Measurements from ENCODE around the gene TACR1. TPM values are rescaled to one million over a fixed set of nuclear protein-coding genes. Genes with fewer than 3 reads are reported as not detected.

The TACR1 gene
- total RNA-seq, 2 donors from 2014 or later = 0.58 to 0.94 TPM

DNA sequence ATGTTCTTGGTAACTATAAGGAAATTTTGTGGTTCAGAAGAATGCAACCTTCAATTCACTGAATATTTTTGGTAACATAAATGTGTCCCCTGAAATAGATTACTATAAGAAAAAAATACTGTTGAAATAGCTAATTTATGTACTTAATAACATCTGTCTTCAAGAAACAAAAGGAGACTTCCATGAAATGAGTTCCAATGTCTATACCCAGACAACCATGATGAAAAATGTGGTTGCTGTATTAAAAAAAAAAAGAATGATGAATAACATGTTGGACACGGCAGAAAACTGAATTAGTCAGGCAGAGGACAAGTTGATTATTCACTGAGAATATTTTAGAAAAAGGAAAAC, 98.5 kb downstream of the TACR1 start:
- intact Hi-C loops (cut with DNase I) = no loop called here
- ATAC-seq (no peak), DNase-seq (no peak)

- ATAC-seq = no peak
- DNase-seq = no peak
- intact Hi-C loops (cut with DNase I) = no loop called here
Measured at GRCh38 chr2:75100011-75100800, 99.1 kb downstream of the TACR1 start.

- DNase-seq (no peak), ATAC-seq (no peak)
- intact Hi-C loops (cut with DNase I) = no loop called here
Measured at GRCh38 chr2:75099521-75099922, 99.8 kb downstream of the TACR1 start.

- intact Hi-C loops (cut with DNase I) = no loop called here
- no peak for DNase-seq
- no peak for ATAC-seq
Measured at GRCh38 chr2:75098856-75099255, 100.5 kb downstream of the TACR1 start.

GRCh38 chr2:75097831-75098230, 101.5 kb downstream of the TACR1 start:
- ATAC-seq (no peak), DNase-seq (no peak)
- intact Hi-C loops (cut with DNase I) = no loop called here

- ATAC-seq (no peak), DNase-seq (no peak)
- intact Hi-C loops (cut with DNase I) = no loop called here
Measured at GRCh38 chr2:75094405-75094804, 104.9 kb downstream of the TACR1 start.

DNA sequence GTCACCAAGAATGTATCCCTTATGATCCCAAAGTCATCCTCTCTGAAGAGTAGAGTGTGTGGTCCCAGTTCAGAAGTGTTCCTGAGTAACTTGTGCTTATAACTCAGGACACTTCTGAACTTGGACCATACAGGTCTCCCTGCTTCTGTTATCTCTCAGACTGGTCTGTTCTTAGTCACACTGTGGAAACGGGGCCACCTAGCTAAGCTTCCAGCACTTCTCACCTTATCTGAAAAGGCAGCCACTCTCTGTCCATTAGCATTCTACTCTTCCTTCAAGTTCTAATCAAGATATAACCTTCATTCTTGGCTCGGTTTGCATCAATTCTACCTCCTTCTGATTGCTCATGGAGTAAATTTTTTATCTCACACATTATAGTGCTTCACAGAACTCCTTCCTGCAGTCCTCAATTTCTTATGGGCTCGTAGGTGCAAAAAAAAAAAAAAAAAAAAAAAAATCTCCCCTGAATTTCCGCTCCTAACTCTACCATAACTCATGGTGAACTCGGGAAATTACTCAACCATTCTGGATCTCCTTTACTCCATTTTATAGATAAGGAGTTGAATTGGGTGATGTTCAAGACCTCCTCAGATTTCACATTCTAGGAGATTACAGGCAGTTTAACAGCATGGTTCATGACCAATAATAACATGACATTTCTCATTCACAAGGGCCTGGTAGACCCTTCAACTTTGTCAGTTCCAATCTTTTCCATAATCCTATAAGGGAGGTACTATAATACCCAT, 108.4 kb downstream of the TACR1 start:
- no peak for ATAC-seq
- DNase-seq = no peak

DNA sequence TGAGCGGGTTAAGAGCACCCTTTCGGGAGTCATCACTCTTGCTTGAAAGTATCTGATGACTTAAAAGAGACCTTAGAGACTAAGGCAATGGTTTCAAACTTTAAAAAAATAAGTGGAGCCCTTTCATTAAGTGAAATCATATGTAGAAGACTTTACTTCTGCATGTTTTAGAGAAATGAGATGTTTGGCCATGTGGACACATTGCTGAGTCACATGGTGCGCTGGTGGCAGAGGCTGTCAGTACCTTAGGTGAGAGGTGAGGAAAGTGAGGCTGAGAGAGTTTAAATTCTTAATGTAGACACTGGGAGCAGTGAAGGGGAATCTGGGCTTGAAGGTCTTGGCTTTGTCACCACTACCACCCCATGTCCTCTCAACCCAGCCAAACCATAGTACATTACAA, 109.8 kb downstream of the TACR1 start:
- no peak for ATAC-seq
- intact Hi-C loops (cut with DNase I) = no loop called here
- no peak for DNase-seq

More for the DNA sequence above, 108.4 kb downstream of the TACR1 start:
- intact Hi-C loops (cut with DNase I) = no loop called here

DNA sequence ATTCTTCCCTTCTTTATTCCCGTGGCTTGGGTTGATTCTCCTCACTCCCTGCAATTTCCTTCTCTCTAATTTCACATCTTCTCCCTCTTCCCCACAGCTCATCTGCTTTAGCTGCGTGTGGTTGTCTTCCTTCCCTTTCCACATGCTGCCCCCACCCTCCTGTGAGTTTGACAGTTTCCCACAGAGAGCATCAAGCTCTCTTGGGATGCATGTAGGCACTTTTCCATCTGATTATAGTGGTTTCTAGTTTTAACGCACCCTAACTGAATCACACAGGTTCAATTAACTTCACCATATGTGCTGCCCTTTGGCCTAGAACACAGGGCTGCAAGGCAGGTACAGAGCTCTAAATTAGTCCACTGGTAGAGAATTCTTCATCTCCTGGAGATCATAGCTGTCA, 110.5 kb downstream of the TACR1 start:
- intact Hi-C loops (cut with DNase I) = no loop called here

GRCh38 chr2:75087736-75088135, 111.6 kb downstream of the TACR1 start:
- ATAC-seq (no peak), DNase-seq (no peak)
- intact Hi-C loops (cut with DNase I) = no loop called here

More for the DNA sequence above, 110.5 kb downstream of the TACR1 start:
- no peak for ATAC-seq
- DNase-seq = no peak

DNA sequence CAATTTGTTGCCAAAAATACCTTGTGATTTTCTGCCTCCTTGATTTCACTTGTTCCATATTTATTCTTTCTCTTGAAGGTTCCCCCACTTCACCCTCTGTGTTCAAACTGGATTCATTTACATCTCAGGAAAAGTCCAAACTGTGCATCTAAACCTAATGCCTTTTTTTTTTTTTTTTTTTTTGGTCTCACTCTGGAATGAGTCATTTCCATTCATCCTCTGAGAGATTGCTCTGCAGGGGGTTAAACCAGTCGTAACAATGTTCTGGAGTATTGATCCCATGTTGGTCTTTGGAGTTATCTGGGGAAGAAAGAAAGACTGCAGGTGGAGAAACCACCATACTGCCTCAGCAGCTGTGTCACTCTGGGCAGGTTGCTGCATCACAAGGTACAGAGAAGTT, 119.7 kb downstream of the TACR1 start:
- intact Hi-C loops (cut with DNase I) = no loop called here
- DNase-seq (no peak), ATAC-seq (no peak)

GRCh38 chr2:75077909-75078308, 121.4 kb downstream of the TACR1 start:
- intact Hi-C loops (cut with DNase I) = no loop called here
- no peak for DNase-seq
- ATAC-seq = no peak

DNA sequence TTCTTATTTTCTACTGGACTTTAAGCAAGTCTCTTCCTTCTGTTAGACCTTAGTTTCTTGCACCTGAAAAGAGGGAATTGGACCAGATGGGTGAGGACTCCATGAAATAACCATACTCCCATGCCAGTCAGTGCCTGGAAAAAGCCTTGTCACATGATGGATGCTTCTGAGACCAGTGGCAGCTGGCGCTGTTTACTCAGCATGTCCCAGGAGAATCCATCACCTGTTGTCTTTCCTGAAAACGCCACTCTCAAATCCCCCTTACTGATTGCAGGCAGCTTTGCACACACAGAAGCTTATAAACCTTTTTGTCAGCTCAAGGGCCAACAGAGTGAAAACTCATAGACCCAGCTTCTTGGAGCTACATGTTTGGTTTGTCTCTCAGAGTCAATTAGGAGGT, 123.2 kb downstream of the TACR1 start:
- intact Hi-C loops (cut with DNase I) = no loop called here
- DNase-seq = no peak
- no peak for ATAC-seq

DNA sequence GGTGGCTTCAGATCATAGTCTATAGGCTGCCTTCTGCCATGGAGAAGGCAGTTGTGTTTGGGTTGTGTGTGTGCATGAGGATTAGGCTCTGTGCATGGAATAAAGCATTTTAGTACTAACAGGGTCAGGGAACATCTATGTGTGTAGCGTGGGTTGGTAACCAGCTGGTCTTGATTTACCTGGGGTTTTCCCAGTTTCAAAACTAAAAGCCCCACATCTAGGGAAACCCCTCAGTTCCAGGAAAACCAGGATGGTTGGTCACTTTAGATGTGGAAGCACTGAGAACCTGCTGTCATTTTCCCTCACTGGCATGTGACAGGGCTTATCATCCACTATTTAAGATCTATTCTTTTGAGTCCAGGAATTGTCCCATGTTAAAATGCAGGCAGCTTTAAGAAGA, 124.6 kb downstream of the TACR1 start:
- no peak for ATAC-seq
- intact Hi-C loops (cut with DNase I) = loop anchor here in 1 of 2 donors (5.0 kb wide), 1 partner anchor 157 kb away; no protein-coding TSS in a partner anchor
- DNase-seq = no peak

GRCh38 chr2:75074228-75074627, 125.1 kb downstream of the TACR1 start:
- intact Hi-C loops (cut with DNase I) = loop anchor here in 1 of 2 donors (5.0 kb wide), 1 partner anchor 157 kb away; no protein-coding TSS in a partner anchor
- ATAC-seq (no peak), DNase-seq (no peak)

DNA sequence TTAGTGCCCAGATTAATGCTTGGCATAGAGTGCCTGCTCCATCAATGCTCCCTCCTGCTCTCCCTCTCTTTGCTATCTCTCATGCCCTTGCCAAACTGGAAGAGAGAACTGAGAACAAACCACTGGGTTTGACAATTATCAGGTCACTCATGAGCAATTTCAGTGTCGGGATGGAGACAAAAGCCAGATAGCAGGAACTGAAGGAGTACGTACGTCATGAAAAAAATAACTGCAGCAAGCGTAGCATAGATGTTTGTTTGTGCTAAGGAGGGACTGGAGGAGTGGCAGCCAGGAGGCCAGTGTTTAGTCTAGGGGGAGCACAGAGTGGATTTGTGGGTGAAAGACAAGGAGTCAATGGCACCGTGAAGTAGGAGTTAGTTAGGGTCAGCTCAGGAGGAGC, 127.6 kb downstream of the TACR1 start:
- no peak for ATAC-seq
- intact Hi-C loops (cut with DNase I) = loop anchor here in 1 of 2 donors (5.0 kb wide), 1 partner anchor 154 kb away; no protein-coding TSS in a partner anchor
- DNase-seq = no peak

DNA sequence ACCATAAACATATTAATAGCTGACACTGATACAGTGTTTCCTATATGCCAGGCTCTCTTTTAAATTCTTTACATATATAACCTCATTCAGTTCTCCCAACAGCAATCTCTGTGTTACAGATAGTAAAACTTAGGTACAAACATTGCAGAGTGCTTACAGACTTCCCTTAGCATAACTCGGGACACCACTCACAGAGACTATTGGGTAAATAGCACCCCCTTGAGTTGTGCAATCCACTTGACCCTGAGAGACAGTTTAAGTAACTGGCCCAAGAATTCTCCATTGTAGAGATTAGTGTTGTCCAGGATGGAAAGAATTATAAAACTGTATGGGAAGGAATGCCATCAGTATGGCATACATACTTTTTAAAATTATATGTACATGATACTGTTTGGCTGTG, 130.8 kb downstream of the TACR1 start:
- DNase-seq (no peak), ATAC-seq (no peak)
- intact Hi-C loops (cut with DNase I) = loop anchor here in 1 of 2 donors (5.0 to 10.0 kb wide), 2 partner anchors 144 to 334 kb away; no protein-coding TSS in a partner anchor

GRCh38 chr2:75067506-75067905, 131.8 kb downstream of the TACR1 start:
- DNase-seq = no peak
- intact Hi-C loops (cut with DNase I) = loop anchor here in 1 of 2 donors (5.0 to 10.0 kb wide), 2 partner anchors 143 to 335 kb away; no protein-coding TSS in a partner anchor
- no peak for ATAC-seq

DNA sequence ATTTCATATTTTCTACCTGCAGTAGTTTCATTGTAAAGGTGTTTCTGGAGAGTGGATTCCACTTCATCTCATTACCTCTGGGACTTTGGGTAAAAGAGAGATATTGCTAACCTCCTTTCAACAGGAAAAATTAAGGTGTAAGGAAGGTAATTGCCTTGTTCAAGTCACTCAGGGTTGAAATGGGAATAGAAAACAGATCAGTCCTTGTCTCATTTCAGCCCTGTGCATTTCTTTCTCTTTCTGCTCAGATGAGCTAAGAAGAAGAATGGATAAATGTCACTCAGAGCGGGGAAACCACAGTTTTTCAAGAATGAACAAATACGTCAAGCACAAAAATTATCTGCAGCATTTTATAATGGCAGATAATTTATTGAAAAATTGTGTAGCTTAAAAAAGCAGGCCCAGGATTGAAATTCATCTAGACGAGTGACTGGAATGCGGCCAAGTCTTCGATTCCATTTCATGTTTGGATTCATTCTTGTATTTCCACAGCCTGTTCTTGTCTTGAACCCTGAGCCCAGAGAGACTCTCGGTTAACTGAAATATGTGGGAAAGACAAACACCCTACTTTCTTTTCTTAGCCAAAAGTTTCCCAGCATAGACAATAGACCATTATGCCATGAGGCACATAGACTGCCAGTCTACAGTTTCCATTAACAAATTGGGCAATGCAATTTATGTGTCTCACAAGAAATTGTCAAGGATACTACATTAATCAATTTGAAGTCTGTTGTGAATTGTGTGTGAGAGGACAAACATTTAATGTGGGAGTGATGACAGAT, 133.0 kb downstream of the TACR1 start:
- ATAC-seq = no peak
- intact Hi-C loops (cut with DNase I) = loop anchor here in 1 of 2 donors (5.0 to 10.0 kb wide), 2 partner anchors 142 to 336 kb away; no protein-coding TSS in a partner anchor
- DNase-seq = no peak

Measured in left cardiac atrium (tissue), 4 donors.